ENCODE data around the gene TOMM40.

DNA sequence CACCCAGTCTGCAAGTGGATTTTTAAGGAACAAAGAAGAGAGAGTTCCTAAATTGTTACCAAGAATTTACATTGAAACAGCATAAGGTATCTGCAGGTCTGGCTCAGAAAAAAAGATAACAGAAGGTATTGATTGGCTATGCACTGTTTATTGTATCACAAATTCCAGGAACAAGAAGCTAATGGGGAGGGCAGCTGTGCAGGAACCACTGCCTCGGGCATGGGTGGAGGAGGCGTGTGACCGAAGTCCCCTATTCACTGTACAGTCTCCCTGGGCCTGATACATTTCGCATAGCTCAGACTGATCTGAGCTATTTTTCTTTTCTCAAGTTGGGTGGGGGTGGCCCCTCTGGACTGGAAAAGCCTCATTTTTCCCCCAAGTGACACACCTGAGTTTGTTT is 33.2 kb upstream of the TOMM40 start:
- TF ChIP-seq, protein P1, sequence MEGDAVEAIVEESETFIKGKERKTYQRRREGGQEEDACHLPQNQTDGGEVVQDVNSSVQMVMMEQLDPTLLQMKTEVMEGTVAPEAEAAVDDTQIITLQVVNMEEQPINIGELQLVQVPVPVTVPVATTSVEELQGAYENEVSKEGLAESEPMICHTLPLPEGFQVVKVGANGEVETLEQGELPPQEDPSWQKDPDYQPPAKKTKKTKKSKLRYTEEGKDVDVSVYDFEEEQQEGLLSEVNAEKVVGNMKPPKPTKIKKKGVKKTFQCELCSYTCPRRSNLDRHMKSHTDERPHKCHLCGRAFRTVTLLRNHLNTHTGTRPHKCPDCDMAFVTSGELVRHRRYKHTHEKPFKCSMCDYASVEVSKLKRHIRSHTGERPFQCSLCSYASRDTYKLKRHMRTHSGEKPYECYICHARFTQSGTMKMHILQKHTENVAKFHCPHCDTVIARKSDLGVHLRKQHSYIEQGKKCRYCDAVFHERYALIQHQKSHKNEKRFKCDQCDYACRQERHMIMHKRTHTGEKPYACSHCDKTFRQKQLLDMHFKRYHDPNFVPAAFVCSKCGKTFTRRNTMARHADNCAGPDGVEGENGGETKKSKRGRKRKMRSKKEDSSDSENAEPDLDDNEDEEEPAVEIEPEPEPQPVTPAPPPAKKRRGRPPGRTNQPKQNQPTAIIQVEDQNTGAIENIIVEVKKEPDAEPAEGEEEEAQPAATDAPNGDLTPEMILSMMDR (IDR thresholded peaks at IDR 0.05; ENCODE audit: poor library complexity): no peak
- TF ChIP-seq EZH2 (IDR thresholded peaks at IDR 0.05; ENCODE audit: borderline replicate concordance) (no peak), EZH2phosphoT487 (IDR thresholded peaks at IDR 0.05; ENCODE audit: low read depth, severe bottlenecking, unreplicated experiment) (no peak)

Data from hepatocyte (in vitro differentiated cells).